Melanocyte of skin (primary cell): ENCODE measurements around the gene EMC6. TPM values are rescaled to one million over a fixed set of nuclear protein-coding genes. Genes with fewer than 3 reads are reported as not detected.

Experiments used
- total RNA-seq, 2 donors: library from RNA; depleted of rRNA; stranded (reverse); fragments of >200 nt; gene quantifications; 2 replicates each; pipeline ENCODE4 v1.2.3, GENCODE V29; 2012

Gene EMC6
- total RNA-seq, result 10 to 100 TPM; 19.6 to 34.0 TPM

GRCh38 chr17:3668279-3669084 lies at the start of gene EMC6, which contains the start of gene TAX1BP3:
TSS of gene EMC6 (plus strand) at chr17:3668812. CDS start at chr17:3669147, 335 bp downstream.
TSS of gene TAX1BP3 (minus strand) at chr17:3668578. CDS start at chr17:3668526, 52 bp downstream.

GRCh38 chr17:3636154-3636907 lies 32.3 kb upstream of the EMC6 start, which contains the start of the genes CTNS and SHPK:
TSS of gene CTNS (plus strand) at chr17:3636760. CDS start at chr17:3640207, 3,447 bp downstream.
TSS of gene SHPK (minus strand) at chr17:3636250. CDS start at chr17:3636219, 31 bp downstream.

GRCh38 chr17:3695723-3696411 lies 27.3 kb downstream of the EMC6 start, which contains the start of gene P2RX5:
TSS of gene P2RX5 (minus strand) at chr17:3696155. CDS start at chr17:3696005, 150 bp downstream.

Other genes starting within 250 kb of the EMC6 start
- not detected for gene OR1E2, start 235.0 kb upstream of the EMC6 start, total RNA-seq
- 1 to 10 TPM in 1 of 2 donors, under 1 TPM in 1; 0.69 to 1.7 TPM for gene SPATA22, start 197.0 kb upstream of the EMC6 start, total RNA-seq
- gene ASPA, start 192.8 kb upstream of the EMC6 start, total RNA-seq, result 10 to 100 TPM; 26.8 to 28.6 TPM
- gene TRPV3, start 111.0 kb upstream of the EMC6 start, total RNA-seq, result 1 to 10 TPM in 1 of 2 donors, under 1 TPM in 1; 0.34 to 1.3 TPM
- gene TRPV1, start 59.4 kb upstream of the EMC6 start, total RNA-seq, result 1 to 10 TPM; 2.0 to 2.1 TPM
- gene SHPK, start 32.6 kb upstream of the EMC6 start, total RNA-seq, result 10 to 100 TPM; 12.7 to 13.3 TPM
- 10 to 100 TPM; 39.6 to 52.3 TPM for gene CTNS, start 32.1 kb upstream of the EMC6 start, total RNA-seq
- gene TAX1BP3, start 234 bp upstream of the EMC6 start, total RNA-seq, result 10 to 100 TPM; 71.2 to 74.3 TPM
- 1 to 10 TPM in 1 of 2 donors, under 1 TPM in 1; under 0.01 to 1.3 TPM for gene P2RX5, start 27.3 kb downstream of the EMC6 start, total RNA-seq
- gene HASPIN, start 55.1 kb downstream of the EMC6 start, total RNA-seq, result 10 to 100 TPM in 1 of 2 donors, 1 to 10 TPM in 1; 7.6 to 21.6 TPM
- gene ITGAE, start 132.4 kb downstream of the EMC6 start, total RNA-seq, result 10 to 100 TPM in 1 of 2 donors, 1 to 10 TPM in 1; 10.0 to 24.3 TPM
- 10 to 100 TPM; 12.4 to 17.3 TPM for gene NCBP3, start 177.4 kb downstream of the EMC6 start, total RNA-seq
- 1 to 10 TPM; 1.4 to 3.0 TPM for gene CAMKK1, start 224.2 kb downstream of the EMC6 start, total RNA-seq
- gene P2RX1, start 247.7 kb downstream of the EMC6 start, total RNA-seq, result not detected